HG03457 (cell line): ENCODE measurements around the gene FZD8.
A peak's percentile ranks its signal among the peaks of the same experiment; 100 is the strongest.

ENCODE experiments used
- ATAC-seq: cut with Tn5 transposase; IDR thresholded peaks from one replicate; pipeline ENCODE4 v1.9.1; 2021; ENCODE audit warnings: moderate number of reproducible peaks; ENCODE audit not compliant: unreplicated experiment

The FZD8 gene

GRCh38 chr10:35641676-35642034, 441 bp downstream of the FZD8 start:
- peak; percentile 16 for ATAC-seq

- peak; percentile 30 for ATAC-seq
Observed at GRCh38 chr10:35640951-35641675, 983 bp downstream of the FZD8 start.

GRCh38 chr10:35640474-35640873, 1.6 kb downstream of the FZD8 start:
- peak; percentile 31 for ATAC-seq

GRCh38 chr10:35639728-35640401, 2.2 kb downstream of the FZD8 start:
- ATAC-seq, result no peak

- no peak for ATAC-seq
Observed at GRCh38 chr10:35639021-35639727, 2.9 kb downstream of the FZD8 start.

GRCh38 chr10:35638101-35638500, 4.0 kb downstream of the FZD8 start:
- ATAC-seq, result no peak

- ATAC-seq, result no peak
Observed at GRCh38 chr10:35637462-35637861, 4.6 kb downstream of the FZD8 start.

- ATAC-seq, result no peak
Observed at GRCh38 chr10:35636956-35637355, 5.1 kb downstream of the FZD8 start.

- peak; percentile 51 for ATAC-seq
Observed at GRCh38 chr10:35635576-35635975, 6.5 kb downstream of the FZD8 start.

GRCh38 chr10:35633006-35633980, 8.8 kb downstream of the FZD8 start:
- no peak for ATAC-seq

GRCh38 chr10:35632027-35632426, 10.1 kb downstream of the FZD8 start:
- no peak for ATAC-seq

- no peak for ATAC-seq
Observed at GRCh38 chr10:35631404-35631803, 10.7 kb downstream of the FZD8 start.

- ATAC-seq, result no peak
Observed at GRCh38 chr10:35626971-35627507, 15.1 kb downstream of the FZD8 start.

- no peak for ATAC-seq
Observed at GRCh38 chr10:35614312-35614711, 27.8 kb downstream of the FZD8 start.

GRCh38 chr10:35613597-35614226, 28.4 kb downstream of the FZD8 start:
- ATAC-seq, result no peak

GRCh38 chr10:35613107-35613440, 29.0 kb downstream of the FZD8 start:
- ATAC-seq, result no peak

- no peak for ATAC-seq
Observed at GRCh38 chr10:35612385-35613106, 29.6 kb downstream of the FZD8 start.

- ATAC-seq, result no peak
Observed at GRCh38 chr10:35611750-35612149, 30.3 kb downstream of the FZD8 start.

GRCh38 chr10:35608328-35608672, 33.8 kb downstream of the FZD8 start:
- ATAC-seq, result no peak
